ENCODE data around the gene PGAM2.

Gene PGAM2

DNA sequence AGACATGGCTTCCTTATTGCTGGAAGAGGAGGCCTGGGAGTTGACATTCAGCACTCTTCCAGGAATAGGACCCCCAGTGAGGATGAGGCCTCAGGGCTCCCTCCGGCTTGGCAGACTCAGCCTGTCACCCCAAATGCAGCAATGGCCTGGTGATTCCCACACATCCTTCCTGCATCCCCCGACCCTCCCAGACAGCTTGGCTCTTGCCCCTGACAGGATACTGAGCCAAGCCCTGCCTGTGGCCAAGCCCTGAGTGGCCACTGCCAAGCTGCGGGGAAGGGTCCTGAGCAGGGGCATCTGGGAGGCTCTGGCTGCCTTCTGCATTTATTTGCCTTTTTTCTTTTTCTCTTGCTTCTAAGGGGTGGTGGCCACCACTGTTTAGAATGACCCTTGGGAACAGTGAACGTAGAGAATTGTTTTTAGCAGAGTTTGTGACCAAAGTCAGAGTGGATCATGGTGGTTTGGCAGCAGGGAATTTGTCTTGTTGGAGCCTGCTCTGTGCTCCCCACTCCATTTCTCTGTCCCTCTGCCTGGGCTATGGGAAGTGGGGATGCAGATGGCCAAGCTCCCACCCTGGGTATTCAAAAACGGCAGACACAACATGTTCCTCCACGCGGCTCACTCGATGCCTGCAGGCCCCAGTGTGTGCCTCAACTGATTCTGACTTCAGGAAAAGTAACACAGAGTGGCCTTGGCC, 4.3 kb downstream of the PGAM2 start:
- H3K4me3 ChIP-seq (ENCODE audit: low read depth, low read length) = no peak overlapping the region
- DNase-seq (ENCODE audit: low read depth) = no peak
- TF ChIP-seq, protein P1, sequence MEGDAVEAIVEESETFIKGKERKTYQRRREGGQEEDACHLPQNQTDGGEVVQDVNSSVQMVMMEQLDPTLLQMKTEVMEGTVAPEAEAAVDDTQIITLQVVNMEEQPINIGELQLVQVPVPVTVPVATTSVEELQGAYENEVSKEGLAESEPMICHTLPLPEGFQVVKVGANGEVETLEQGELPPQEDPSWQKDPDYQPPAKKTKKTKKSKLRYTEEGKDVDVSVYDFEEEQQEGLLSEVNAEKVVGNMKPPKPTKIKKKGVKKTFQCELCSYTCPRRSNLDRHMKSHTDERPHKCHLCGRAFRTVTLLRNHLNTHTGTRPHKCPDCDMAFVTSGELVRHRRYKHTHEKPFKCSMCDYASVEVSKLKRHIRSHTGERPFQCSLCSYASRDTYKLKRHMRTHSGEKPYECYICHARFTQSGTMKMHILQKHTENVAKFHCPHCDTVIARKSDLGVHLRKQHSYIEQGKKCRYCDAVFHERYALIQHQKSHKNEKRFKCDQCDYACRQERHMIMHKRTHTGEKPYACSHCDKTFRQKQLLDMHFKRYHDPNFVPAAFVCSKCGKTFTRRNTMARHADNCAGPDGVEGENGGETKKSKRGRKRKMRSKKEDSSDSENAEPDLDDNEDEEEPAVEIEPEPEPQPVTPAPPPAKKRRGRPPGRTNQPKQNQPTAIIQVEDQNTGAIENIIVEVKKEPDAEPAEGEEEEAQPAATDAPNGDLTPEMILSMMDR (IDR thresholded peaks at IDR 0.05; ENCODE audit: insufficient read depth, low read depth, low read length, missing control alignments) = no peak

DNA sequence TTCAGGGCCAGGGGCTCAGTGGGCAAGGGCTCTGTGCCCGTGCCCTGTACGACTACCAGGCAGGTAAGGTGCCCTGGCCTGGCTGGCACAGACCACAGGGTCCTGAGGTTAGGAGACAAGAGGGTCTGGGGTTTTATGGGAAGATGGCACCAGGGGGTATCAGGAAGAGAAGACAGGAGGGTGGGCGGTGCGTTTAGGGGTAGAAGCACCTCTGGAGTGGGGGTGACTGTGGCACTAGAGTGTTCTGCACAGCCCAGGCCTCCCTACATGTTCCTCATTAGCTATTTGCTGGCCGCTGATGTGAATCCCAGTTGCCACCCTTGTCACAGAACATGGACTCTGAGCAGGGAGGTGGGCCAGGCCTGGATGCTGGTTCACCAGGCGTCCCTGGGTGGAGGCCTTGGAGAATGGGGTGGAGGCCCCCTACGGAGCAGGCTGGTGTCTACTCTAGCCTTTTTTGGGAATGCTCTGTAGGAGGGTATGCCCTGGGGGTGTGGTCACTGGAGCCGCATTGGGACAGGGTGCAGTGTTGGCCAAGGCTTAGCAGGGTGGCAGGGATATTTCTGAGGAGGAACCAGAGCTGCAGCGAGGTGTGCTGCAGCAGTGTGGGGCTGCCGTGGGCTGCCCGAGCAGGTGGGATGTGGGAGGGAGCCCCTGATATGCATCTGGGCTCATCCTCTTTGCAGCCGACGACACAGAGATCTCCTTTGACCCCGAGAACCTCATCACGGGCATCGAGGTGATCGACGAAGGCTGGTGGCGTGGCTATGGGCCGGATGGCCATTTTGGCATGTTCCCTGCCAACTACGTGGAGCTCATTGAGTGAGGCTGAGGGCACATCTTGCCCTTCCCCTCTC, 5.0 kb downstream of the PGAM2 start:
- TF ChIP-seq, protein P1 (IDR thresholded peaks at IDR 0.05; ENCODE audit: insufficient read depth, low read depth, low read length, missing control alignments) = no peak
- no peak for DNase-seq (ENCODE audit: low read depth)
- no peak overlapping the region for H3K4me3 ChIP-seq (ENCODE audit: low read depth, low read length)

DNA sequence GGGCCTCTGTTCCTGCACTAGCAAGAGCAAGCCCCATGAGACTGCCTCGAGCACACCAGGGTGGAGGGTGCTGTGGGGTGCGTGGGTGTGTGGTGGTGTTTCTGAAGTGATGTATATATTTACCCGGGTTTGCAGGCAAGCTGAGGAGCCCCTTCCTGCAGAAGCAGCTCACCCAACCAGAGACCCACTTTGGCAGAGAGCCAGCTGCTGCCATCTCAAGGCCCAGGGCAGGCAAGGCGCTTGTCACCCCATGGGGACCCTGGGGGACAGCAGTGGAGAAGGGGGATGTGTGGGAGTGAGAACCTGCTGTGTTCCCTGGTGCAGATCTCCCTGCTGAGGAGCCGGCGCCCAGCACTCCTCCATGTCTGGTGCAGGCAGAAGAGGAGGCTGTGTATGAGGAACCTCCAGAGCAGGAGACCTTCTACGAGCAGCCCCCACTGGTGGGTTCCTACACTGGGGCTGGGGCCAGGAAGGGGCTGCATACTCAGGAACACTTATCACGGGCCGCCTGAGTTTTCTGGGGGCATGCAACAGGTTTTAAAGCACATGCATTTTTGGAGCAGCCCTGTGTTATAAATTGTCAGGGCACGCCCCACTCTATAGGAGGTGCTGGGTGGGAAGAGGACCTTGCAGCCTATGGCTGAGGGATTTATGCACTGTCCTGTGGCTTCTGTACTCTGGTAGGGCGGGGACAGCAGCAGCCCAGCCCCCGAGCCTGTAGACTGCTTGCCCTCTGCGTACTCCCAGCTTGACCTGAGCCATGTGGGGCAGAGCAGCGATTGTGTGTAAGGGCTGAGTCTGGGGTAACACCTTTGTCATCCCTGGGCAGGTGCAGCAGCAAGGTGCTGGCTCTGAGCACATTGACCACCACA, 5.9 kb downstream of the PGAM2 start:
- peak; percentile 45 for DNase-seq (ENCODE audit: low read depth)
- TF ChIP-seq, protein P1 (IDR thresholded peaks at IDR 0.05; ENCODE audit: insufficient read depth, low read depth, low read length, missing control alignments) = no peak
- H3K4me3 ChIP-seq (ENCODE audit: low read depth, low read length) = no peak overlapping the region

DNA sequence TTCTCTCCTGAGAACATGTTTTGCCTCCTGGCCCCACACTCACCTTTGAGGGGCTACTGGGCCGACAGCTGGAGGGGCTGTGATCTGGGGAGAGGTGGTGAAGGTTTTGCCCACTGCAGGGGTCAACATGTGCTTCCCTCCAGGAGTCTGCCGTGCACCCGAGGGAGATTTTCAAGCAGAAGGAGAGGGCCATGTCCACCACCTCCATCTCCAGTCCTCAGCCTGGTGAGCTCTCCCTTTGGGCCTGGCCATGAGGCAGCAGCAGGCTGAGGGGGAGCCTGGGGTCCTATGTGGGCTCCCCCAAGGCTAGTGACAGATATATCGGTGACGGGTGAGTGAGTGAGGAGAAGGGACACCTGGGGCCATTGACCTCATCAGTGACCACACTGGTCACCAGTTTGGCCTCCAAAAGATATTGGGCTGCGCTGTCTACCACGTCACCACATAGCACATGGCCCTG, 6.6 kb downstream of the PGAM2 start:
- no peak overlapping the region for H3K4me3 ChIP-seq (ENCODE audit: low read depth, low read length)
- TF ChIP-seq, protein P1 (IDR thresholded peaks at IDR 0.05; ENCODE audit: insufficient read depth, low read depth, low read length, missing control alignments) = no peak
- no peak for DNase-seq (ENCODE audit: low read depth)

DNA sequence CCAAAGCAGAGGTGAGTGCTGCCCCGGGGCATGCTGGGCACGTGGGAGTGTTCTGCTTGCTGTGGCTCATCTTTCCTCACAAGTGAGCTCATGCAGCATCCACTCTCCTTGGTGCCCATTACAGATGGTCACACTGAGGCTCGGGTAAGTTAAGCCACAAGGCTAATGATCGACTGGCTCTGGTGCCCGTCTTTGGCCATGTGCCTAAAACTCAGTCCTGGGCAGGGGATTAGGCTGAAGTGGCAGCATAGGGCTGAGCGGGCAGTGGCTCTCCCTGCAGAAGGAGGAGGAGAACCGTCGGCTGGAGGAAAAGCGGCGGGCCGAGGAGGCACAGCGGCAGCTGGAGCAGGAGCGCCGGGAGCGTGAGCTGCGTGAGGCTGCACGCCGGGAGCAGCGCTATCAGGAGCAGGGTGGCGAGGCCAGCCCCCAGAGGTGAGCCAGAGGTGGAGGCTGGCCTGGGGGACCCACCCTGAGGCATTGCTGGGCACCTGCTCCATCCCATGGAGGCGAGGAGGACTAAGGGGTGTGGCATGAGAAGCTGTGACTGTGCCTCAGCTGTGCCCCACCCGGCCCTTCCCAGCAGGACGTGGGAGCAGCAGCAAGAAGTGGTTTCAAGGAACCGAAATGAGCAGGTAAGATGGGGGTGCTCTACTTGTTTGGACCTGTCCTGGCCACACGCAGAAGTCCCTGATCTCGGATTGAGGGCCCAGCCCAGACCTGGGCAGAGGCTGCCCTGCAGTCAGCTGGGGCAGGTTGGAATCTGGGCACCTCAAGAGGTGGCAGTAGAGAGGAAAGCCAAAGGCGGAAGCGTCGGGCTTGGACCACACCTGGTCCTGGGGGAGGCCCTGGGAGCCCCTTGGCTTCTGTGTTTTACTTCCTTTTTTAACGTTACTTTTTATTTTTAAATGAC, 7.3 kb downstream of the PGAM2 start:
- TF ChIP-seq, protein P1 (IDR thresholded peaks at IDR 0.05; ENCODE audit: insufficient read depth, low read depth, low read length, missing control alignments) = no peak
- no peak overlapping the region for H3K4me3 ChIP-seq (ENCODE audit: low read depth, low read length)
- no peak for DNase-seq (ENCODE audit: low read depth)
